Upper lobe of right lung (tissue), 1 donor: ENCODE data around the gene SERPINB7. TPM values are rescaled to one million over a fixed set of nuclear protein-coding genes. Genes with fewer than 3 reads are reported as not detected.

Source experiments
- ATAC-seq: fragments of 200-7000 bp; cut with Tn5 transposase; one replicate; pipeline ENCODE4 v1.9.1; 2020; ENCODE audit warnings: mild to moderate bottlenecking, moderate library complexity
- DNase-seq: peaks from one replicate; pipeline ENCODE4 v3.0.0-alpha.2; 2020
- H3K27ac ChIP-seq: fragments of 200-600 bp; one replicate; pipeline ENCODE4 v1.8.0; 2022
- H3K27me3 ChIP-seq: fragments of 200-600 bp; one replicate; pipeline ENCODE4 v1.8.0; 2022; ENCODE audit warnings: mild to moderate bottlenecking
- H3K36me3 ChIP-seq: fragments of 200-600 bp; one replicate; pipeline ENCODE4 v1.8.0; 2022
- H3K4me1 ChIP-seq: fragments of 200-600 bp; one replicate; pipeline ENCODE4 v1.8.0; 2022
- H3K4me3 ChIP-seq: fragments of 200-600 bp; one replicate; pipeline ENCODE4 v1.8.0; 2022; ENCODE audit warnings: mild to moderate bottlenecking
- H3K9me3 ChIP-seq: fragments of 200-600 bp; one replicate; pipeline ENCODE4 v1.8.0; 2022
- intact Hi-C: fragments of 100-400 bp; cut with DNase I; formaldehyde crosslinking; loops from one replicate; pipeline ENCODE4 v1.11.0; 2022
- total RNA-seq: library from RNA; stranded (reverse); fragmentation: NEBNext Ultra II Directional; extraction: Animal tissue kit (Norgen Biotek cat#: 25700); gene quantifications from one replicate; pipeline ENCODE4 v1.2.1, GENCODE V29; 2021
- TF ChIP-seq, protein P1 (sequence below): fragments of 200-600 bp; IDR thresholded peaks from one replicate; pipeline ENCODE4 v1.8.0; 2022; ENCODE audit warnings: antibody characterized with exemption
- donor health status: DM: no; HTN: yes; CAD: no; lungs with severe emphysema.

SERPINB7 gene
- total RNA-seq, 1 donor from 2014 or later = 0.29 TPM

DNA sequence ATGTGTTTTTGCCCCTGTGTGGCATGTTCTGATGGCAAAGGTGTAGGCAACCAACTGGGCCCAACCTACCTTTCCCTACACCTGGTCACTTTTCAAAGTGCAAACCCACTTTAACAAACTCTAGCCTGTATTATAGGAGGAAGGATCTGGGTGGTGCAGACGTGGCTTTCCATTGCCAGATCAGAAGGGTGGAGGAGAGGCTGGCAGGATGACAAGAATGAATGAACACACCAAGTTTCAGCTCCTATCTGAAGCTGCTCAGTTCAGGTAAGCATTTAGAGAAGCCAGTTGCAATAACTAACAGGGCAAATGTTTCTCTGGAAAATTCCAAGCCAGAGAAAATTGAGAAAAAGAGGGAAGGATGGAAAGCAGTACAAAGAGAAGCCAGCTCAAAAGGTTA, 707 bp upstream of the SERPINB7 start:
- no peak overlapping the region for H3K27ac ChIP-seq
- TF ChIP-seq, protein P1, sequence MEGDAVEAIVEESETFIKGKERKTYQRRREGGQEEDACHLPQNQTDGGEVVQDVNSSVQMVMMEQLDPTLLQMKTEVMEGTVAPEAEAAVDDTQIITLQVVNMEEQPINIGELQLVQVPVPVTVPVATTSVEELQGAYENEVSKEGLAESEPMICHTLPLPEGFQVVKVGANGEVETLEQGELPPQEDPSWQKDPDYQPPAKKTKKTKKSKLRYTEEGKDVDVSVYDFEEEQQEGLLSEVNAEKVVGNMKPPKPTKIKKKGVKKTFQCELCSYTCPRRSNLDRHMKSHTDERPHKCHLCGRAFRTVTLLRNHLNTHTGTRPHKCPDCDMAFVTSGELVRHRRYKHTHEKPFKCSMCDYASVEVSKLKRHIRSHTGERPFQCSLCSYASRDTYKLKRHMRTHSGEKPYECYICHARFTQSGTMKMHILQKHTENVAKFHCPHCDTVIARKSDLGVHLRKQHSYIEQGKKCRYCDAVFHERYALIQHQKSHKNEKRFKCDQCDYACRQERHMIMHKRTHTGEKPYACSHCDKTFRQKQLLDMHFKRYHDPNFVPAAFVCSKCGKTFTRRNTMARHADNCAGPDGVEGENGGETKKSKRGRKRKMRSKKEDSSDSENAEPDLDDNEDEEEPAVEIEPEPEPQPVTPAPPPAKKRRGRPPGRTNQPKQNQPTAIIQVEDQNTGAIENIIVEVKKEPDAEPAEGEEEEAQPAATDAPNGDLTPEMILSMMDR = no peak
- intact Hi-C loops = no loop called here
- H3K27me3 ChIP-seq = no peaks in the 10 kb centered on the region
- ATAC-seq = no peak
- H3K4me1 ChIP-seq = no peaks in the 10 kb centered on the region
- DNase-seq = no peak
- H3K36me3 ChIP-seq = no peaks in the 10 kb centered on the region
- no peak overlapping the region for H3K4me3 ChIP-seq
- no peaks in the 10 kb centered on the region for H3K9me3 ChIP-seq

DNA sequence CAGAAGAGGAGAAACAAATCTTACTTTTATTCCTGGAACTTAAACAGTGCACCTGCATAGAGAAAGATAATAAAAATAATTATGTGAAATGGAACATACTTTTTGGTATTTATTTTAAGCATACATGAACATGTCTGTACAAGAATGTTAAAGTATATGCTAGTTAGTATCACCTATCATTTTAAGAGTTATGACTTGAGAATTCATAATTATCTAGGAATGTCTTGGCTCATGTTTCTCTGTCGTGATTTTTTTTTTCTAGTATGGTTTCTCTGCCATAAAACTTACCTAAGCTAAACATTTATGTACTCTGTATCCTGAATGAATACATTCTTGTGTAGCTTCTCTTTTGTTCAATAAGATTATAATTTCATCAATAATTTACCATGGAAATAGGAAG, 4.2 kb downstream of the SERPINB7 start:
- H3K36me3 ChIP-seq = no peaks in the 10 kb centered on the region
- DNase-seq (no peak), ATAC-seq (no peak)
- H3K27me3 ChIP-seq = no peaks in the 10 kb centered on the region
- H3K4me1 ChIP-seq = no peaks in the 10 kb centered on the region
- TF ChIP-seq, protein P1 = no peak
- H3K9me3 ChIP-seq = no peaks in the 10 kb centered on the region
- no peak overlapping the region for H3K27ac ChIP-seq
- intact Hi-C loops = no loop called here
- no peak overlapping the region for H3K4me3 ChIP-seq

DNA sequence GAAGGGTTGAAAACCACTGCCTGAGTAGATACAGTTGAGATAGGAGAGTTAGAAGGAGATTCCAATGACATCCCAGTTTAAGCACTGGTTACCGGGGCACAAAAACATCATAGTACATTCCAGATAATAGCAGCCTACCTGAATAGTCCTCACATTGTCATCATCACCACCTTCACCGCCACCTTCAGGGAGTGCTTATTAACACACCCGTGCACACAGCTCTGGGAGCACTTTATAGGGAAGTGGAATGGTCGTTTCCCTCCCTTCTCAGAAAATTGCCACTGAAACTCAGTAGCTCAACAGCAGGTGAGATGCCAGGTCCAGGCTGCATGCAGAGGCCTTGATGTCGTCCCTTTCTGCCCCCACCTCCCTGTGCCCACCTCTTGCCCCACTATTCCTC, 8.2 kb downstream of the SERPINB7 start:
- Histone ChIP-seq H3K4me1 (no peaks in the 10 kb centered on the region), H3K9me3 (no peaks in the 10 kb centered on the region), H3K27ac (no peak overlapping the region), H3K27me3 (no peaks in the 10 kb centered on the region), H3K36me3 (no peaks in the 10 kb centered on the region), H3K4me3 (no peak overlapping the region)
- DNase-seq = no peak
- TF ChIP-seq, protein P1 = no peak
- intact Hi-C loops = no loop called here
- ATAC-seq = no peak

DNA sequence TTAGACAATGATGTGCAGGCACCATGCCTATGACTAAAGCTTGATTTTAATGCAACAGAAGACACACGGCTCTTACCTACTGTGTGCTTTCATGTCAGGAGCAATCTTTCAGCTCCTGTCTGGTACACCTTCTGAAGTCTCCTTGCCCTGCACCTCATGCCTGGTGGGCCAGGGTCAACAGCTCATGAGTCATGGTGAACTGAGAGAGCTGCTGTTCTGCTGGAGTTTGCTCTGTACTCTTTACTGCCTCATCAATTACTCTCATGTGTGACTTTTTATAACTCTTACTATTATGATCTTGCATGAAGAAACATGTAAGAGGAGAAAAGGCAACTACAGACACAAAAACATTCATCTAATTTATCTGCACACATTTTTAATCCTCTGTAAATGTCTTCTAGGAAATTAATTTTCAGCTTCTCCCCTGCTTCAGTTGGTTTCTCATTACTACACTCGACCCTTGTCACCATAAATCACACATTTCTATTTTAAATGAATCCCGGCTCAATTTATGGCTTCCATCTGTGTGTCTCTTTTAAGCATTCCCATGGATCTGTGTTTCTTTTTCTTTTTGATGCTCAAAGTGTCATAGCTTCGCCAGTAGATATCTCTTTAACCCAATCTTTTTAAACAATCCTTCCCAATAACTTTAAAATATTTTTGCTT, 9.7 kb downstream of the SERPINB7 start:
- DNase-seq (no peak), ATAC-seq (no peak)
- TF ChIP-seq, protein P1 = no peak
- H3K4me1 ChIP-seq = no peaks in the 10 kb centered on the region
- no peak overlapping the region for H3K27ac ChIP-seq
- no peaks in the 10 kb centered on the region for H3K9me3 ChIP-seq
- no peaks in the 10 kb centered on the region for H3K27me3 ChIP-seq
- intact Hi-C loops = no loop called here
- H3K36me3 ChIP-seq = no peaks in the 10 kb centered on the region
- no peak overlapping the region for H3K4me3 ChIP-seq

DNA sequence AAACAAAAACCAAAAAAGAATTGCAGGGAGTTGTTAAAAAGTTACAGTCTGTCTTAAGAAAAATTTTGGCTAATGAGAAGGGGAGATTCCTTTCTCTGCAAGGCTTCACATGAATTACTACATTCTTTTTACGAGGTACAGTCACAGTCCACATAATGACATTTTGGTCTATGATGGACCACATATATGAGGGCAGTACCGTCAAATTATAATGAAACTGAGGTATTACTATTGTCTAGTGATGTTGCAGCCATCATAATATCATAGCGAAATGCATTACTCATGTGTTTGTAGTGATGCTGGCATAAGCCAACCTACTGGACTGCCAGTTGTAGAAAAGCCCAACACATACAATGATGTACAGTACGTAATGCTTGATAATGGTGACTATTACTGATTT, 12.5 kb downstream of the SERPINB7 start:
- no peak for ATAC-seq
- H3K36me3 ChIP-seq = no peaks in the 10 kb centered on the region
- DNase-seq = no peak
- H3K4me3 ChIP-seq = no peak overlapping the region
- H3K27me3 ChIP-seq = no peaks in the 10 kb centered on the region
- intact Hi-C loops = no loop called here
- H3K9me3 ChIP-seq = no peaks in the 10 kb centered on the region
- TF ChIP-seq, protein P1 = no peak
- no peak overlapping the region for H3K27ac ChIP-seq
- no peaks in the 10 kb centered on the region for H3K4me1 ChIP-seq
